HG03469 (cell line): ENCODE data around the gene PHEX.

Experiments used
- ATAC-seq: cut with Tn5 transposase; IDR thresholded peaks from one replicate; pipeline ENCODE4 v1.9.1; 2021; ENCODE audit warnings: mild to moderate bottlenecking, moderate library complexity, moderate number of reproducible peaks; ENCODE audit not compliant: unreplicated experiment

Gene PHEX

GRCh38 chrX:22097012-22097694 is 65.0 kb downstream of the PHEX start:
- ATAC-seq: no peak

- no peak for ATAC-seq
Measured at GRCh38 chrX:22105231-22105630, 73.1 kb downstream of the PHEX start.

DNA sequence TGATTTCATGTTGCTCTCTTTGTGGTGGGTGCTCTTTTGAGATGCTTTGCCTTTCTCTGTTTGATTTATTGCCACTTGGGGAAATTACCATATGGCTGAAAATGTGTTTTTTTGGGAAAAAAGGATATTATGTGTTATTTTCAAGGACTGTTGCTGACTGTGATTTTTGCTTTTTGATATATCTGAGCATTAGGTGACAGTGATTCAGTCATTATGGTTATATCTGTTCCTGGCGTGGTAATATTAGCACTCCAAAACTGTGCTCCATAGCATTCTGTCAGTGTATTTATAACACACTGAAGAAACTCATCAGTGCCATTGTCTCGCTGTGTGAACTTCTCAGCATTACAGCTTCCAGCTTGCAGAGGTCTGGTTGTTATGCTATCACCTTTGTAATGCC is 73.8 kb downstream of the PHEX start:
- ATAC-seq: no peak

DNA sequence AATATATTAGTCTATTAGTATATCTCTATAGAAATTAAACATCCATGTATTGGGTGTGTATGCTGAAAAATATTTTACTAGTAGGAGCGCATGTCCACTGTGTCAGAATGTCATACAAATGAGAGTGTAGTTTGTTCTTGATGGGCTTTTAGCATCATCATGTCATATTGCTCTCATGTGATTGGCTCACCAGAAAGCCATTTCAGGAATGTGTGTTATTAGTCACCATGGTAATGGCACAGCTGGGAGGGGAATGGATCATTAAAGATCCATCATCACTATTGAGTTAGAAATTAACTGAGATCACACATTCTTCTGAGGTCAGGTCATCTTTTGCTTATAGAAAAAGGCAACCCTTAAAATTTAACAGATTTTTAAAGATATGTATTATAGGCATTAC is 77.3 kb downstream of the PHEX start:
- no peak for ATAC-seq

DNA sequence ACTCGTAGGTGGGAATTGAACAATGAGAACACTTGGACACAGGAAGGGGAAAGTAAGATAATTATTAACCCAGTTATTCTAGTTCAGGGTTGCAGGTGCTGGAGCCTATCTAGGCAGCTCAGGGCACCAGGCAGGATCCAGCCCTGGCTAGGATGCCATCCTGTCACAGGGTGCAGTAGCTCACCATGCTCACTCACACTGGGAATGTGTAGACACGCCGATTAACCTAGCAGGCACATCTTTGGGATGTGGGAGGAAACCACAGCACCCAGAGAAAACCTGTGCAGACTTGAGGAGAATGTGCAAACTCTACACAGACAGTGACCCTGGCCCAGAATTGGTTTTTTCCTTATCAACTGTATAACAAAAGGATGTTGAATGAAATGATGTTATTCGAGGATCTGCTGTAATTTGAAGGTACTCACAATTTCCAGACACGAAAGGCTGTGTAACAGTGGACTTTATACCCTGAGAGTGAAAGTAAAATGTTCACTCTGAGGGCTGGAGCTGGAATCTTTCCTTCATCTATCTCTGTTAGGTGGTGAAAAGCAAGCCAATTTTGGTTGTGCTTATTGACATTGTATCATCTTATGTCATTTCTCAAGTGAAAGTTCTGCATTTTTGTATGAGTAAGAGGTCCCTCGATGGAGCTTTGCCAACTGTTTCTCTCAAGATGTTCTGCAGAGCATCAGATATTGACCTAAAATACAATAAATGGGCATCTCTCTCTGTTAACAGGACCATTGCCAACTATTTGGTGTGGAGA is 78.8 kb downstream of the PHEX start:
- no peak for ATAC-seq

DNA sequence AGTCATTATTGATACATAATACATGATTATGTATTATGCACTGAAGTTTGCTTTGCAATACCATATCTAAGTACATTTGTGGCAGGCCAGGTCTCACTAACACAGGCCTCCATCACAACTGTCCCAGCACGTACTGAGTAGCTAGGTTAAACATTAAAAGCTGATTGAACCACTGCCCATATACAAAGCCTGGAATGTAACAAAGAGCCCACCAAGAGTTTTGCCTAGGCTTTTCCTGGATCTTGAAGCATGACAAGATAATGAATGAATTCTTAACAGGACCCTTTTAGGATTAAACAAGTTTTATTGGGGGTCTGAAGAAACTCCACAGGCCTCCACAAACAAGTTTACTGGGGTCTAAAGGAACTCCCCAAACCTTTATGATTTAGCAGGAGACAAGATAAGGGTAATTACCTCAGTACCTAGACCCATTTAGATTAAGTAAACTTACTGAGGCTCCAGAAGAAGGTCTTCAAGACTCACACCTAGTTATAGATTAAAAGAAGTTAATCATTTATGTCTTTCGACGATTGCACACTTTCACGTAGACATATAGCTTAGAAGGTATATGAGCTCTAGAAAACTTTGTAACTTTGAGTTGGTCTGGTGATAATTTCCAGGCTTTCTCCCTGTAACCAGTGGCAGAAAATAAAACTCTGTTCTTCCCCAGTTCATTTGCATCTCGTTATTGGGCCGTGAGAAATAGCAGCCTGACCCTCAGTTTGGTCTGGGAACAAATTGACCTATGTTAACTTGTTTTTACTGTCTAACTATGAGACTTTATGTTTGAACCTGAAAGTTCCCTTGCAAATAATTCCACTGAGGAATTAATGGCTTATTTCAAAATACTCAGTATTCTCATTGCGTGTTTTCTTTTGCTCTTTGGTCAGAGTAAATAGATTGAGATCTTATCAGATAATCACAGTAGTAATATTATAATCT is 84.8 kb downstream of the PHEX start:
- ATAC-seq: no peak

GRCh38 chrX:22117633-22118032 is 85.5 kb downstream of the PHEX start:
- no peak for ATAC-seq

DNA sequence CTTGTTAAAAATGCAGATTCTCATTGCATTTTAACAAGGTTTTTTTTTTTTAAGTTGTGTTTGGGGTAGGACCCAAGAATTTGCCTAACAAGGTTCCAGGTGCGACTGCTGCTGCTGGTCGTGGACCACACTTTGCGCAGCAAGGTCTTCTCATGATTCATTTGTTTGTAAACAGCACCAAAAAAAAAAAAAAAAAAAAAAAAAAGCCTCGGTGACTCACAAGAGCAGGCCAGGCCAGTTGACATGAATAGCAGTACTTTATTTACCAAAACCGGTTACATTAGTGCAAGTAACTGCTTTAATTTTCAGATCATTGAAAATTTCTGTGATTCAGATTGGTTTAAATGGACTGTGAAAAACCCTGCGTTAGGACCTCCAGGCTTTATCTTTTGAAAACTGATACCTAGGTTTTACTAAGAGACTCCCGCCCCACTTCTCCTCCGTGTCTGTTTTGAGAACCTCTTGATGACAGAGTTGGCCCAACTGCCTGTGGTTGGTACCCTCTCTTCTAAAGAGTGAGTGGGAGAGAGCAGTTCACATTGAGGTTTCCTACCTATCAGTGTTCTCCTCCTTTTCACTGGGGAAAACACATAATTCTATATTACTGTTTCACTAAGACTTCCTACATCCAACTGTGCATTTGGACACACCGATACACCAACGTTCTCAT is 86.2 kb downstream of the PHEX start:
- ATAC-seq: no peak

DNA sequence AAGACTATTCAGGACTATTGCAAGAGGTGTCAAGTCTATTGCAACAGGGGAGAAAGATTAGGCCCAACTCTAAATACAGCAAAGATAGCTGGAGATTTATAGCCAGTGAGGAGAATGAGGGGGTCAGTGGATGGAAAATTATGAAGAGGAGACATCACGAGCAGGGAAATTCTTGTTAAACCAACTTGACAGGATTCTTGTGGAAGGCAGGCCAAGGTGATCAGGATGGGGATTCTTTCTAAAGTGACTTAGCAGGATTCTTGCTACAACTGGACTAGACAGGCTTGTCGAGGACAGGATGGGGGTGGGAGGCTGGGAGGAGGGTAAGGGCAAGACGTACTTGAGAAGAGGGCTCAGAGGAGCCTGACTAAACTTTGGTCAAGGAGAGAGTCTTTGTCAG is 89.0 kb downstream of the PHEX start:
- no peak for ATAC-seq

DNA sequence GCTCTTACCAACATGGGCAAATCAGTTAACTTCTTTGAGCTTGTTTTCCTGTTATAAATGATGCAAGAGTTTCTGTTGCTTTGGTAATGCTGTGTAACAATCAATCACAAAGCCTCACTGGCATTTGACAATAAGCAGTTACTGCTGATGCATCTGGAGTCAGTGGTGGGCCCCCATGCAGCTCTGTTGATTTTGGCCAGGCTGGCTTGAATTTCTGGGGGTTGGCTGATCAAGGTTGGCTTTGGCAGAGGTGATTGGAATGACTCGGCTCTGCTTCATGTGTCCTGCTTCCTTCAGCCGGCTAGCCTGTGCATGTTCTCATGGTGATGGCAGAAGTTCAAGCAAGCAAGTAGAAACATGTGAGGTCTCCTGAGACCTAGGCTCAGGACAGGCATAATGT is 90.4 kb downstream of the PHEX start:
- no peak for ATAC-seq

DNA sequence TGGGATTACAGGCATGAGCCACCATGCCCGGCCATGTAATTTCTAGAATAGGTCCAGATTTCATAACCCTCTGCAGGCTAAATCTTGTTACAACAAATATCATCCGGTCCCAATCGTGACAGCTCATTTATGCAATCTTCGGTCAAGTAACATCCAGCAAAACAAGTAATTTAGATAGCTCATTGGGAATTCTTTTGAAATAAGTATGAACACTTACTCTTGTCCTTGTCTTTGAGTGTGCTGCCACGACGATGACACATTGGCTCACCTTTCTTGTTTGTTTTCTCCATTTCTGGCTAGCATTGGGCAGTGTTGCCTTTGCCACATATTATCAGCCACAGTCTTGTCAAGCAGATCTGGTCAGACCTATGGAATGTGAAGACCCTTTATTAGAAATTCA is 92.0 kb downstream of the PHEX start:
- ATAC-seq: no peak

DNA sequence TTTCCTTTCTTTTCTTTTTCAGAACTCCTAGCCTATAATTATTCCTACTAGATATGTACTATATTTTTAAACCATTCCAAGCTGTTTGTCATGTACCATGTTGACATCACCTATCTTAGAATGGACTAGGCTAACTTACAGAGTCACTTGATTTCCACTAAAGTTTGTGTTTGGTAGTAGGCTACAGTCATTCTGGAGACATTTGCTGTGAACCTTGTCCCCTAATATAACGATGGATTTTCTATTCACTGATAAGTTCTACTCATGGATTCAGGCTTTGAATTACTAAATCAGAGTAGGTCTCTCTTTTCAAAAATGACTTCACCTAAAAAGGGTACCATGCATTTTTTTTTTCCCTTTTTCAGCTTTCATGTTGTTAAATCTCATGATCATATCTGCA is 93.4 kb downstream of the PHEX start:
- no peak for ATAC-seq

- ATAC-seq: no peak
Measured at GRCh38 chrX:22126327-22126726, 94.2 kb downstream of the PHEX start.

- no peak for ATAC-seq
Measured at GRCh38 chrX:22128961-22129360, 96.8 kb downstream of the PHEX start.

- ATAC-seq: no peak
Measured at GRCh38 chrX:22134681-22135080, 102.6 kb downstream of the PHEX start.

DNA sequence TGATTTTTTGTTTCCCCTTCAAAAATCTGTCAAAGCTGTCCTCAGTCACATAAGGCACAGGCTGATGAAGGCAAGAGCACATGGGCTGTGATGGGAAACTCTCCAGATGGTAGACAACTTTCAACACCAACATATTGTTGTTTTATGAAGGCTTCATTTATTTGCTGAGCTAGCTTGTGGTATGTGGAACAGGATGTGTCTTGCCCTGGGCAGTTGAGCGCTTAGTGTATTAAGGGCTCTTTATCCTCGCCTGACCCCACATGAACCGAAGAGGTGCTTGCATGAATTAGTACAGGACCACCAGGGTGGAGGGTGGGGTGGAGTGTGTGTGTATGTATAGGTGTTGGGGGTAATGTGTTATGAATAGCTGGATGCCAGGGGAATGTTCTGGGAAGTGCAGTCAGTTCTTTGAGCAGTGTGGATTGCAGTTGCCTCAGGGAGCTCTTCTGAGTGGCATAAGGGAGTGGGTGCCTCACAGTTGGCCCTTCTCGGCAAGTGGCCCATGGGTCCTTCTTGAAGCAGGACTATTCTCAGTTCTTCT is 103.1 kb downstream of the PHEX start:
- ATAC-seq: no peak

DNA sequence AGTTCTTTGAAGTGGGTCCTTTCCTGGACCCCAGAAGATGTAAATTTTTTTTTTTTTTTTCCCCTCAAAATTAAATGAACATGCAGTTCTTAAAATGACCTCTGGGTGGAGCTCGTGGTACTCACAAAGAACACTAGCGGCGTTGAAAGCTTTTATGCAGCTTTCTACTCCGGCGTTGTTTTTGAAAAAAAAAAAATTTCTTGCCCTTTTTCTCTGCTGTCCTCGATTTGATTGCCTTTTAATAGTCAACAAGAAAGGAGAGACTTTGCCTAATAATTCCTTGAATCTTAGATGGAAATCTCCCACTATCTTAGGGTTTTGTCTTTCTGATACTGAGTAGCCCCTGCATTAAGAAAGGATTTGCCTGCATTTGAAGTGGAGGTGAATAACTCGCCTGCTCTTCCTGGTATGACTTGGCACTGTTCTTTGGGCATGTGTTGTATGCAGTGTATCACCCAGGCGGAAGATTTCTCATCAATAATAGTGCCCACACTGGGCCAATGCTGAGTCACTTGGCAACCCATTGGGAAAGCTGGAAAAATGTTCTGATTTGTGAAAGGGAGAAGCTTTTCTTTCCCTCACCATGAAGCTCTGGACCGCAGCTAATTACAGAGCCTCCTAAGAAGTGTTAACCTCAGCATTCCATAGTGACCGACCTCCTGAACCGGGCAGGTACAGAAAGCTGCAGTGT is 104.0 kb downstream of the PHEX start:
- ATAC-seq: no peak

GRCh38 chrX:22136711-22137110 is 104.6 kb downstream of the PHEX start:
- no peak for ATAC-seq

DNA sequence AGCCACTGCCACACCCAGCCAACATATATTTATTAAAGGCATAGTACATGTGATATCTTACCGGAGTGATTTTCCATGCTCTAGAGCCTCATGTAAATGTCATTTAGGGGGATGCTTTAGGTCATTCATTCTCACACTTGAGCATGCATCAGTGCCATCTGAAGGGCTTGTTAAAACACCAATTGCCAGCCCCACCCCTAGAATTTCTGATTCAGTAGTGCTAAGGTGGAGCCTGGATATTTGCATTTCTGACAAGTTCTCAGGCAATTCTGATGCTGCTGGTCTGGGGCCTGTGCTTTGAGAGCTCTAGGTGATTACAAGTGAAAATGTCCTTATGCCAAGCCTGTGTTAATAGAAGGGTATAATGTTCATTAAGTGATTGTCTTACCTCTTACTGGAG is 107.7 kb downstream of the PHEX start:
- no peak for ATAC-seq

DNA sequence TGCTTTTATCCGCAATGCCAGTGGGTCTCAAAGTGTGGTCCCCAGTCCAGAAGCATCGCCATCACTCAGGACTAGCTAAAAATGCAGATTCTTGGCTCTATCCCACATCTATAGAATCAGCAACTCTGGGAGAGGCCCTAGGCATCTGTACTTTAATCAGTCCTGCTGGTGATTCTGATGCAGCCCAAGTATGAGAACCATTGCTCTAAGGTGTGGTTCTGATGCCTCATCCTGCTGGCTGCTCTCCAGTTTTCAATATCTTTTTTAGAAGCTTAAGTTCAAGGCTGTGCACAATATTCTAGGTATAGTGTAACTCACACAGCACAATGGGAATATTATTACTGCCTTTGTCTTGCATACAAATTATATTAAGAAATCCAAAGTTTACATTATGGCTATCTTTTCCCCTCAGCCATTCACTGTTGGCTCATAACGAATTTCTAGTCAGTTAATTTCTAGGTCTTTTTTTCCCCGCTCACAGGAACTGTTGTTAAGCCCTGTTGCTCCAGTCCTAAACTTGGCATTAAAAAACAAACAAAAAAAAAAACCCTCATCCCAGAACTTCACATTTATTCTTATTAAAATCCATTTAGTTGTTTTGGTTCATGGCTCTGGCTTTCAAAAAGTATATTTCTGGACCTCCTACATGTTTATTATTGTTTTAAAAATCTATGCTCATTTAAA is 109.1 kb downstream of the PHEX start:
- ATAC-seq: no peak
